Right renal cortex interstitium (tissue), 3 donors: ENCODE data around the gene RHOBTB3. TPM values are rescaled to one million over a fixed set of nuclear protein-coding genes. Genes with fewer than 3 reads are reported as not detected.

Experiments
- DNase-seq, 3 donors: peaks; one replicate each; pipeline ENCODE4 v3.0.0-alpha.2; 2013; ENCODE audit warnings: low read depth in 3 of 3, low spot score in 2 of 3
- polyA plus RNA-seq, 3 donors: library from polyadenylated mRNA; unstranded; fragments of 120-200 nt; gene quantifications; one replicate each; pipeline ENCODE4 v1.2.1, GENCODE V29; 2013; ENCODE audit not compliant: insufficient read length in 3 of 3

RHOBTB3 gene
- polyA plus RNA-seq, 3 donors: 70.7 to 75.7 (median 74.7) TPM

- no peak for DNase-seq
Measured at GRCh38 chr5:95838001-95838520, 106.9 kb downstream of the RHOBTB3 start.

DNA sequence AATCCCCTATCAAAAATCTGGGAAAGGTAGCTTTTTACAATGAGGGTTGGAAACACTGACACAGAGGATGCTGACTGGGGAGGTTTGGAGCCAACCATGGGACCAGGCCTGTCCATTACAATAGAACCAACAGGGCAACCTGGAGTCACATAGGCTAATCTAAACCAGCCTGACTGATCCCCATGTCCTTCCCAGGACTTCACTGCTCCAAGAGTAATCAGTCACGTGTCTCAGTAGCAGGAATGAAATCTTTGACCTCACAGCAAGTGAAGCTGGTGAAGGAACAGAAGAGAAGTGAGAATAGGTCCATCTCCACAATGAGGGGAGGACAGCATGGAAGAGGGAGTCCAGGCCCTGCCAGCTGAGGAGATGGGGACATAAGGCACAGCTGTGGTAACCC lies 107.4 kb downstream of the RHOBTB3 start:
- no peak for DNase-seq

DNA sequence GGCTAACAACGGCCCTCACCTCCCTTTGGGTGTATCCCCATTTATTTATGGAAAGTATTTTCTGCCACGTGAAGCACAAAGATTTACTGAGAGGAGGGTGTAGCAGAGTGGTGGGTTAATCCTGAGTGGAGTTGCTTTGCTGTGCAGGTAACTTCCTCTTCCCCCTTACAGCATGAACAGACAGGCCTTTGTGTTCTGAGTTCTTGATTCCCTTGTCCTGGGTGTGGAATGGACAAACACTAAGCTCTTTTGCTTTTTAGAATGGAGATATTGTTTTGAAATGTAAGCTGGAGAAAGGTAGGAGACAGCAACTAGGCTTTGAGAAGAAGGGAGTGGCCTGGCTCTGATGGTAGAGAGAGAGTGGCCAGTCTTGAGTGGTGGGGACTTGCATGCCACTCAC lies 108.5 kb downstream of the RHOBTB3 start:
- DNase-seq: no peak

DNA sequence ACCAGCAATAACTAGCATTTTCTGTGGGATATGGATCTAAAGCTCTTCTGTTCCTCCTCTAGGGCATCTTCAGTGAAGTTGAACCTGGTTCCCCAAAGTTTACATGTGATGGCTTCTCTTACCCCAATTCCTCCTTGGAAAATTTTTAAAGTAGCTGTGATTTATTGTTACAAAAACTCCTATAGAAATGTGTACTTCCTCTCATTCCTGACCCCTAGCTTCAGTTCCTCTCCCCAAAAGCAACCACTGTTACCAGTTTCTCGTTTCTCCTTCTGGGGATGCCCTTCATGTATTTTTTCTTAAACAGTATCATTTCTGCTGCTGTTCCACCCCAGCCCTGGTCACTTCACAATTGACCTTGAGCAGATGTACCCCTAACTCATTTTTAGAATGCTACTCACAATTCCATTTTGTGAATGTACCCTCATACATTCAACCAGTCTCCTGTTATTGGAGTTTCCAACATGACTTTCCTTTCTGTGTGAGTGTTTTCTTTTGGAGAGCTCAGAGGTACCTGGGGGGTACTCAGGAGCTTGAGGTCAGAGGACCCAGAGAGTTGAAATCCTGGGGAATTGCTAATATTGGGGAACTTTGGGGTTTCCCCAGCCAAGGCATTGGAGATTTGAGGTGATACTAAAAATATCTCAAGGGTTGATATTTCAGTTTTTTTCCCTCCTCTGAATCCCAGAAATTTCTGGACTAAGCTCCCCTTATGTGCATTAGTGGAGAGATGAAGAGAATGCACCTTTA lies 110.0 kb downstream of the RHOBTB3 start:
- DNase-seq: no peak

- DNase-seq: no peak
Measured at GRCh38 chr5:95841914-95842812, 111.0 kb downstream of the RHOBTB3 start.

- DNase-seq: no peak
Measured at GRCh38 chr5:95842854-95843544, 111.9 kb downstream of the RHOBTB3 start.

DNA sequence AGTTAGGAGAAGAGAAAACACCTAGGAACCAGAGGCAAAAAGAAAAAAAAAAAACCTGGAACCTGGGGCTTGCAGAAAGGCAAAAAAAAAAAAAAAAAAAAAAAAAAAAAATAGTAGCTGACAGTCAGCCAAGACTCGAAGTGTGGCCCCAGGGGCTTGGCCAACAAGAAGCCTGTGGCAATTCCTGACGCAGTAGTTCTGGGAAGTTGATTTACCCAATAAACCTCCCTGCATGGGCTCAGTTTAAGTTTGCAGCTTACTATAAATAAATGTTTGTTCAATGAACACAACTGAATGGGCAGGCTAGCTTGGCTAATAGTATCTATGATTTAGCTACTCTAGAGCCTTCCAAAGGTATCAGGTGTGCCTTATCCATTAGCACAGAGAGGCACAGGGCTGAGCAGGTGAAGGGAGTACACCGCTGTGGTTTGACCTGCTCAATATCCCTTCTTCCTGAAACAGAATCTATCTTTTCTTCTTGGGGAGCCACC lies 112.6 kb downstream of the RHOBTB3 start:
- no peak for DNase-seq

DNA sequence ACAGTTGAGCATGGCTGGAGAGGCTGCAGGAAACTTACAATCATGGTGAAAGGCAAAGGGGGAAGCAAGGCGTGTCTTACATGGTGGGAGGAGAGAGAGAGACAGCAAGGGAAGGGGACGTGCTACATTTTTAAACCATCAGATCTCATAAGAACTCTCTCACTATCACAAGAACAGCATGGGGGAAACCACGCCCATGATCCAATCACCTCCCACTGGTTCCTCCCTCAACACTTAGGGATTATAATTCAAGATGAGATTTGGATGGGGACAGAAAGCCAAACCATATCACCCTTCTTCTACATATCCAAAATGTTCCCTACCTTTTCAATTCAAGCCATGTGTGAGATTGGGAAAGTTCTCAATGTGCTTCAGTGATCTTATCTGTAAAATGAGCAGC lies 114.3 kb downstream of the RHOBTB3 start:
- no peak for DNase-seq

Other genes with a start within 250 kb of the RHOBTB3 start
- 10 to 100 TPM; 87.5 to 98.3 (median 91.7) TPM for gene SKIC3, start 176.4 kb upstream of the RHOBTB3 start, polyA plus RNA-seq
- gene ARSK, start 176.2 kb upstream of the RHOBTB3 start, polyA plus RNA-seq: 10 to 100 TPM; 14.2 to 15.5 (median 15.0) TPM
- under 1 TPM in 1 of 3 donors, not detected in 2; 0.06 TPM for gene GPR150, start 111.2 kb upstream of the RHOBTB3 start, polyA plus RNA-seq
- gene RFESD, start 84.6 kb upstream of the RHOBTB3 start, polyA plus RNA-seq: 1 to 10 TPM; 5.4 to 6.9 (median 6.0) TPM
- 1 to 10 TPM; 1.2 to 1.9 (median 1.8) TPM for gene SPATA9, start 48.3 kb upstream of the RHOBTB3 start, polyA plus RNA-seq
- gene GLRX, start 91.4 kb downstream of the RHOBTB3 start, polyA plus RNA-seq: 10 to 100 TPM; 64.1 to 76.8 (median 71.0) TPM
- 10 to 100 TPM; 10.6 to 13.2 (median 11.2) TPM for gene ELL2, start 230.5 kb downstream of the RHOBTB3 start, polyA plus RNA-seq